Measurements from ENCODE around the gene GRIN1. TPM values are rescaled to one million over a fixed set of nuclear protein-coding genes. Genes with fewer than 3 reads are reported as not detected.

Gene GRIN1
- total RNA-seq, 1 experiment from 2014 or later = 2.9 TPM

DNA sequence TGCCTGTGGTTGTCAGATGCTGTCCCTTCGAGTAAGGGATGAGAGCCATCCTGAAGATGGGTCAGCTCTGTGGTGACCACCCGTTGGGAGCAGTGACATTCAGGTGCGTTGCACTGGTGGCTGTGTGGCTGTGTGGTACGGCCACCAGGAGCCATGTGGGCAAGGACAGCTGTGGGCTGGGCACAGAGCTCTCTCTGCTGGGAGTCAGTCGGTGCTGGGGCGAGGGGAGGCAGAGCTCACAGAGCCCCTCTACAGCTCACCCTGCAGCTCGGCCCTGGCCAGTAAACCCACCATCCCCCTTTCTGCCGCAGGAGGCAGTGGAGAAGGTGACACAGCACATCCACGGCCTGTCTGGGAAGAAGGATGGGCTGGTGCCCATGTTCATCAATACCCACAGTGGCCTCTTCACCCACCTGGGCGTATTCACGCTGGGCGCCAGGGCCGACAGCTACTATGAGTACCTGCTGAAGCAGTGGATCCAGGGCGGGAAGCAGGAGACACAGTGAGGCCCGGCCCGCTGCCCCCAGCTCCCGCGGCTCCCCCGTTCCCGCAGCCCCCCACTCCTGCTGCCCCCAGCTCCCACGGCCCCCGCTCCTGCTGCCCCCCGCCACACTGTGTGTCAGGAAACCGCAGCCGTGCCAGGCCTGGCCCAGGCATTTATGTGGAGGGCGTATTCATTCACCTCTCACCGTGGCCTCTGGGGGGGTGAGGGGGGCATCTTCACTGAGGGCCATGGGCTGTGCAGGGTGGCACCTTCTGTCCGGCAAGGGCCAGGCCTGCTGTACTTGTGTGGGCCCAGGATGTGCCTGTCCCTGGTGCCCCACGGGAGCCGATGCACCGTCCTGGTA lies 32.9 kb upstream of the GRIN1 start:
- Histone ChIP-seq H3T11ph (ENCODE audit: low read length) (no peak overlapping the region), H4K8ac (replicated peaks; ENCODE audit: insufficient read length, low read depth, low read length) (no peak overlapping the region), H3K79me1 (ENCODE audit: insufficient read depth, low read depth, low read length, poor library complexity, severe bottlenecking) (no peaks in the 10 kb centered on the region), H2AFZ (ENCODE audit: low read length) (no peak overlapping the region), H3K23me2 (ENCODE audit: insufficient read length, low read depth, low read length, poor library complexity, severe bottlenecking) (no peaks in the 10 kb centered on the region), H2BK12ac (ENCODE audit: insufficient read length, low read depth, low read length) (no peak overlapping the region), H3K79me2 (ENCODE audit: insufficient read depth, low read length) (no peaks in the 10 kb centered on the region), H3K9ac (ENCODE audit: extremely low read depth, insufficient read length, low read length) (no peak overlapping the region), H3K4me1 (ENCODE audit: insufficient read depth, low read length) (no peaks in the 10 kb centered on the region), H2AK5ac (ENCODE audit: insufficient read length, low read length) (no peak overlapping the region), H3K4me2 (ENCODE audit: insufficient read depth, insufficient read length, low read length) (no peak overlapping the region), H2BK120ac (ENCODE audit: low read depth, low read length, poor library complexity, severe bottlenecking) (no peak overlapping the region), H3K18ac (ENCODE audit: insufficient read length, low read depth, low read length) (no peak overlapping the region), H3K9me3 (ENCODE audit: control insufficient read depth, low read depth, low read length) (peaks cover 16% of the 10 kb centered on the region), H3K27ac (ENCODE audit: insufficient read length, low read depth, low read length) (no peak overlapping the region), H3K4ac (ENCODE audit: low read depth, low read length) (no peak overlapping the region), H3K27me3 (ENCODE audit: insufficient read depth, low read length) (no peaks in the 10 kb centered on the region), H4K5ac (ENCODE audit: insufficient read length, low read depth, low read length) (no peak overlapping the region), H2BK15ac (ENCODE audit: low read depth, low read length) (no peak overlapping the region), H4K20me1 (ENCODE audit: control insufficient read depth, insufficient read depth, insufficient read length) (no peaks in the 10 kb centered on the region), H4K91ac (ENCODE audit: insufficient read length, low read depth, low read length) (no peak overlapping the region), H3K56ac (ENCODE audit: insufficient read length, low read depth, low read length) (no peak overlapping the region), H2BK20ac (ENCODE audit: low read depth, low read length, poor library complexity, severe bottlenecking) (no peak overlapping the region), H2BK5ac (ENCODE audit: insufficient read length, low read length) (no peak overlapping the region), H3K23ac (ENCODE audit: insufficient read length, low read depth, low read length) (no peak overlapping the region), H3K14ac (ENCODE audit: insufficient read depth, low read length) (no peak overlapping the region)
- Mint-ChIP-seq H3K9me3 (peaks cover 3 to 7% of the 10 kb centered on the region in 2 experiments; a peak in 4 of 5 replicates), H3K27ac (no peak overlapping the region; a peak in 1 of 7 replicates), H3K4me3 (no peak overlapping the region), H3K36me3 (ENCODE audit: insufficient read depth in 1 of 3, low read depth in 3 of 3) (peaks cover 4 to 19% (median 5%) of the 10 kb centered on the region in 3 experiments; a peak in 6 of 7 replicates), H3K4me1 (no peaks in the 10 kb centered on the region), H3K27me3 (ENCODE audit: low read depth) (no peaks in the 10 kb centered on the region; the same call in 1 of the 2 replicates)
- no peak for DNase-seq
- no CpG with 5 or more reads among the region's 31 CpGs for WGBS (ENCODE audit: extremely low coverage, insufficient read length, low lambda C conversion rate)
- TF ChIP-seq, protein P1, sequence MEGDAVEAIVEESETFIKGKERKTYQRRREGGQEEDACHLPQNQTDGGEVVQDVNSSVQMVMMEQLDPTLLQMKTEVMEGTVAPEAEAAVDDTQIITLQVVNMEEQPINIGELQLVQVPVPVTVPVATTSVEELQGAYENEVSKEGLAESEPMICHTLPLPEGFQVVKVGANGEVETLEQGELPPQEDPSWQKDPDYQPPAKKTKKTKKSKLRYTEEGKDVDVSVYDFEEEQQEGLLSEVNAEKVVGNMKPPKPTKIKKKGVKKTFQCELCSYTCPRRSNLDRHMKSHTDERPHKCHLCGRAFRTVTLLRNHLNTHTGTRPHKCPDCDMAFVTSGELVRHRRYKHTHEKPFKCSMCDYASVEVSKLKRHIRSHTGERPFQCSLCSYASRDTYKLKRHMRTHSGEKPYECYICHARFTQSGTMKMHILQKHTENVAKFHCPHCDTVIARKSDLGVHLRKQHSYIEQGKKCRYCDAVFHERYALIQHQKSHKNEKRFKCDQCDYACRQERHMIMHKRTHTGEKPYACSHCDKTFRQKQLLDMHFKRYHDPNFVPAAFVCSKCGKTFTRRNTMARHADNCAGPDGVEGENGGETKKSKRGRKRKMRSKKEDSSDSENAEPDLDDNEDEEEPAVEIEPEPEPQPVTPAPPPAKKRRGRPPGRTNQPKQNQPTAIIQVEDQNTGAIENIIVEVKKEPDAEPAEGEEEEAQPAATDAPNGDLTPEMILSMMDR (conservative IDR thresholded peaks at IDR 0.05) = no peak

Data from H9 (cell line).